ENCODE data around the gene CCNK. TPM values are rescaled to one million over a fixed set of nuclear protein-coding genes. Genes with fewer than 3 reads are reported as not detected.

Gene CCNK
- total and polyA plus RNA-seq, 2 of the 13 experiments (the other 11 are each of a cell fraction or from before 2014, with no cell fraction given) = 4.9 to 9.7 TPM

- Histone ChIP-seq H3K9ac (ENCODE audit: insufficient read depth, low read depth, low read length) (no peak overlapping the region), H3K27ac (ENCODE audit: extremely low read length, insufficient read depth, low read length) (no peak overlapping the region), H3K4me1 (ENCODE audit: insufficient read depth, low read length) (no peaks in the 10 kb centered on the region), H3K4me3 (replicated peaks in 1 of 3; ENCODE audit: insufficient read depth in 1 of 3, low read depth in 2 of 3, low read length in 3 of 3) (no peak overlapping the region), H2AFZ (ENCODE audit: low read length) (no peak overlapping the region), H3K79me2 (ENCODE audit: insufficient read depth, low read length) (no peaks in the 10 kb centered on the region), H3K36me3 (replicated peaks in 1 of 2; ENCODE audit: control insufficient read depth in 1 of 2, insufficient read depth in 2 of 2, low read length in 2 of 2) (peaks cover 19 to 52% of the 10 kb centered on the region in 2 experiments; a peak in 4 of 5 replicates), H4K20me1 (ENCODE audit: insufficient read depth, low read length) (peaks cover 31% of the 10 kb centered on the region; the same call in 1 of the 2 replicates), H3K4me2 (ENCODE audit: low read depth, low read length) (no peak overlapping the region), H3K9me3 (ENCODE audit: low read length) (no peaks in the 10 kb centered on the region), H3K27me3 (ENCODE audit: control insufficient read depth in 1 of 2, insufficient read depth in 2 of 2, low read length in 2 of 2) (no peaks in the 10 kb centered on the region)
- in situ Hi-C loops (cut with HindIII; ENCODE audit: extremely low pct_ligation_motif_present, low pct_unique_long_range_greater_than_20kb) = no loop called here
- FAIRE-seq (no peak), ATAC-seq (no peak), DNase-seq (ENCODE audit: low spot score) (no peak)
- TF ChIP-seq ZBTB39 (CRISPR knock-in tag; IDR thresholded peaks at IDR 0.05) = no peak
- TF ChIP-seq ZNF431 (CRISPR knock-in tag; IDR thresholded peaks at IDR 0.05; ENCODE audit: borderline replicate concordance, low read depth) = no peak
- no peak for TF ChIP-seq ERF (CRISPR knock-in tag; IDR thresholded peaks at IDR 0.05)
- TF ChIP-seq SP140L (CRISPR knock-in tag; IDR thresholded peaks at IDR 0.05; ENCODE audit: borderline replicate concordance) = no peak
- no peak for TF ChIP-seq IKZF5 (CRISPR knock-in tag; IDR thresholded peaks at IDR 0.05)
- no peak for TF ChIP-seq ZBTB46 (CRISPR knock-in tag; IDR thresholded peaks at IDR 0.05; ENCODE audit: borderline replicate concordance)
- TF ChIP-seq HDAC2 (CRISPR knock-in tag; IDR thresholded peaks at IDR 0.05) = no peak
- TF ChIP-seq MATR3 (CRISPR knock-in tag; IDR thresholded peaks at IDR 0.05) = no peak
- TF ChIP-seq ZNF564 (CRISPR knock-in tag; IDR thresholded peaks at IDR 0.05) = no peak
- no peak for TF ChIP-seq PHB2 (IDR thresholded peaks at IDR 0.05; ENCODE audit: partially characterized antibody)
- no peak for TF ChIP-seq JARID2 (CRISPR knock-in tag; IDR thresholded peaks at IDR 0.05; ENCODE audit: insufficient replicate concordance)
- TF ChIP-seq CC2D1A (CRISPR knock-in tag; IDR thresholded peaks at IDR 0.05) = no peak
- no peak for TF ChIP-seq ZNF446 (CRISPR knock-in tag; IDR thresholded peaks at IDR 0.05)
- no peak for TF ChIP-seq ARNT2 (CRISPR knock-in tag; IDR thresholded peaks at IDR 0.05; ENCODE audit: low read depth)
- ChIA-PET POLR2A (no interaction called here), CTCF (ENCODE audit: low intra/inter-chr PET ratio, low total read pairs) (interaction anchor here (1.2 kb wide), 1 partner anchor 112 kb away, joined by 4 read pairs; no protein-coding TSS in a partner anchor)
- intact Hi-C loops (cut with micrococcal nuclease; ENCODE audit: unreplicated experiment) = no loop called here
- 96% methylated on average over 4 of the region's 14 CpGs for WGBS (ENCODE audit: low lambda C conversion rate)
- BruUV-seq (replicated peaks) = no TSS peak
Measured at GRCh38 chr14:99516871-99517642, 35.8 kb downstream of the CCNK start.

All from HepG2 (cell line).